GM19025 (cell line): ENCODE measurements around the gene VIPR2.

Experiments
- ATAC-seq: cut with Tn5 transposase; IDR thresholded peaks from one replicate; pipeline ENCODE4 v1.9.1; 2021; ENCODE audit warnings: mild to moderate bottlenecking, low read depth, moderate library complexity; ENCODE audit not compliant: unreplicated experiment

The VIPR2 gene

DNA sequence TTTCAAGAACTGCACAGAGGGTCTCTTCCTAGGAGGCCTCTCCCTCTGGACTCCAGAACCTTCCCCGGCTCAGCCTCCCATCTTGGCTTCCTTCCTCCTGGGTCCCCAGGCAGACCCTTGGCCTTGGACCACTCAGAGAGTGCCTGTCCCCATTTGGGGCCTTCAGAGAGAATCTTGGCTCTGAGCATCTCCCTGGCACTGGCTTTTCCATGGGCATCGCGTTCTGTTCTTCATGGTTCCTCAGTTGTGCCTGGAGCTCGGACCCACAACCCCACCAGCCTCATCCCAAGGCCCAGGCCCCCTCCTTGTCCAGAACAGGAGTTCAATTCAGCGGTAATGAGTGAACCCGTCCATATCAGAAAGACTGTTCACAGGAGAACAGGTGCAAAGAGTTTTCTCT is 73.4 kb downstream of the VIPR2 start:
- ATAC-seq, result no peak

DNA sequence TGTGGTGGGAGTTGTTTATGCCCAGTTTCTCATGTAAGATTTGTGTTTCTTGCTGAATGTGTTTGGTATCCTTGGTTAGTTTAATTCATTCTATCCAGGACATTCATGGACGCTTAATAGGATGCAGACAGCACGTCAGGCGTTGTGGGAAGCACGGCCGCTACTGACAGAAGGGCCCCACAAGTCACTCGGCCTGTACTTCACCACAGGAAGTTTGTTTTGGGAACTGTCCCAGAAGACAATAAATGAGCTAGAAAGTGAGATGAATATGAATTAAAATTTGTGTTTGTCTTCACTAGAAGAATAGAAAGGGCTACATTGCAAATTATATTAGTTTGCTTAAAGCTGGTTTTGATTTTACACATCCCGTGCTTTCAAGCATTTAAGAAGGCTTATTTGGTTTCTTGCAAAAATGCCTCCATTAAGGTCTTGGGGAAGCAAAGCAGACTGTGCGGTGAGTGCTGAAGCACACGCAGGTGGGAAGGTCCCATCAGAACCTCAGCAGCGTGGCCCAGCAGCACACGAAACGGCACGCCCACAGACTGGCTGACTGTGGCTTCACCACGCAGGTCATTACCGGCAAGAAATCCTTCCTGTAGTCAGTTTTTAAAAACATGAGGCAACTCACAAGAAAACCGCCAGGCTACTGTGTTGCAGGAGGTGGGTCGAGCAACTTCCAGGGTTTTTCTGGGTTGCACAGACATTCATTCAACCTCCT is 74.1 kb downstream of the VIPR2 start:
- ATAC-seq, result no peak

DNA sequence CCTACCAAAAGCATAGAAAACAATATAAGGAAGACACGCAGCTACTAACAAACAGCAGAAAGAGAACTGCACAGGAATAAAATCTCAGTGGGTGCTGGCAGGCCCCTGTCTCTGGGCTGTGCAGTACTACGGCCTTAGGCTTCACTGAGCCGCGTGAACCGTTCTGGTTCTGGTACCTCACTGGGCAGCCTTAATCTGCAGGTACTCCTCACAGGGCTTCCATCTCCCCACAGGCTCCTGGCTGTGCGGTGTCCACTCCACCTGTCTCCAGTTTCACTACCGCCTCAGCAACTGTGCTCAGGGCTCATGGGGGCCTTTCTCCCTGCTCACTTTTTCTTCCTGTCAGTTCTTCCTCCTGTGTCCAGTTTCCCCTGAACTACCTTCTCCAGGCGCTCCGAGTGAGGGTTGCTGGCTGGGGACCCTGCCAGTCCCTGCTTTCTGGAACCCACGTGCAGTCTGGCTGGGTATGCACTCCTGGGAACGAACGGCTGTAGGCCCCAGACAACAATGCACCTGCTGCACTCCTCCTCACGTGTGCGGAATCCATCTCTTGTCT is 75.7 kb downstream of the VIPR2 start:
- no peak for ATAC-seq

DNA sequence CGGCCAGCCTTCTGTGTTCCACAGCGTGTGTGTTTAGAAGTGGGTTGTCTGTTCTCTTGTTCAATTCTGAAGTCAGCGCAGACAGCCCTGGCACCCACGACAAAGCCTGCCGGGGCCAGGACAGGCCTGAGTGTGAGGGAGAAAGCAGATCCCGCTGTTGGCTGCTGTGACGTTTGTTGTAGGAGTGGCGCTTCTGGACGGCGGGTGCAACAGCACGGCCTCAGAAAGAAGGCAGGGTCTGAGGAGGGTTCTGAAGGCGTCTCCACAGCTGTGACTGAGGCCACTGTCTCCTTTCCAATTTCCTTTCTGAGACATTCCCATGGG is 76.2 kb downstream of the VIPR2 start:
- no peak for ATAC-seq

DNA sequence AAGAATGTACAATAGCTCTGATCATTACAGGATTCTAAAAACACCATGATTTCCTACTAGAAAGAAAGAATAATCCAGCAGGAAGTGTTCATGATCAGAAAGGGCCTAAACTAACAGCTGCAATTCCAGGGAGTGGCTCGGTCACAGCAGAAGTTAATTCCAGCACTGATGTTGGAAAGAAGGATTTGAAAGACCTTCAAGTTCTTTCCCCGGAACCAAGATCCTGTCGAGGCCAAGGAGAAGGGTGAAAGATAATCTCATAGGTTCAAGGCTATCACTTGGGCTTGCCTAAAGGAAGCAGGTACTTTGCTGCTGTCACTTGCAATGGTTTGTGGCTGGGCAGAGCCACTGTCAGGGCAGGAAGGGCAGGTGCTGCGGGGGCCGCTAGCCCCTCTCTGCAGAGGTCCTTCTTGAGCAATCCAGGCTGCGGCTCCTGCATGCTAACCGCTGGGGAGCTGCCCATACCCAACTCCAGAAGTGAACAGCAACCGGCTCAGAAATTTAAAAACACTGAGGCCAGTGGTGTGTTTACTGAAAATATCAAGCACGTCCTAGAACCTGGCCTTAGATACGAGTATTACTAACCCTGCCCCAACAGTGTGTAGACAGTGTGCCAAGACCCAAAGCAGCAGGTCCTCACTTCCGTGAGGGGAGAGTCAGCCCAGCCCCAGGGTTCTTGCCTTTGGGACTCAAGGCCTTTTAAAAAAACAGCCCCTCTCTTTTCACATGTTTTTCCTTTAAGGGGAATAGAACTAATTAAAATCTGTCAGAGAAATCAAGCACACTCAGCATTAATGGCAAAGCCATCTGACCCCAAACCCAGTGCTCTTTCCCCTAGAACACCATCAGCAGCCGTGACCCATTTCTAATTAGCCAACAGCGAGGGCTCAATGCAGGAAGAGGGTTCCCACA is 76.8 kb downstream of the VIPR2 start:
- ATAC-seq, result no peak

DNA sequence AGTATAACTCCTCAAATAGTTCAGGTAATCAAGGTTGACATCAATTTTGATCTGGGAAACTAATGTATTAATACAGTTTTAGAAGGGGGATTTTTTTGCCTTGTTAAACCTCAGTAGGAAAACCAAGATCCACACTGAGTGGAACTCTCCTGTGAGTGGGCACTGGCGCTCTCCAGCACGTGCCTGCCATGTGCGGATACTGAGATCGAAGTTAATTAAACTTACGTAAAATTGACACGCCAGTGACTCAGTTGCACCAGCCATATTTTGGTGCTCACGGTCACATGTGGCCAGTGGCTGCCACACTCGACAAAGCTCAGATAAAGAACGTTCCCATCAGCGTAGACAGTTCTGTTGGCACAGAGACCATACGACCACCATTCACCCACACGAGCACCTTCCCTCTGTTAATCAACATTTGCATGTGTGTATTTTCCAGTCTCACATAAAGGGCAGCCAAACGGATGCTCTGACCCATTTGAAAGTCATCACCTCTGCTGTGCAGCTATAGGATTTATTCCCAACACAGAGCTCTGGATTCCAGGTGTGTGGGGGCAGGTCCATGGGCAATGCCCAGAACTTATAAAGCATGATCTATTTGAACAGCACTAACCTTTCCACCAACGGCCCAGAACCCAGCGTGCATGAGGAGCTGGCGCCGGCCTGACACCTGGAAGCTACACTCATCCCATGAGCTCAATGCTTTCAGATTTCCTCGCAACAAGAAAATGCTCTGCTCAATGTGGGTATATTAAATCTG is 77.7 kb downstream of the VIPR2 start:
- ATAC-seq, result no peak

DNA sequence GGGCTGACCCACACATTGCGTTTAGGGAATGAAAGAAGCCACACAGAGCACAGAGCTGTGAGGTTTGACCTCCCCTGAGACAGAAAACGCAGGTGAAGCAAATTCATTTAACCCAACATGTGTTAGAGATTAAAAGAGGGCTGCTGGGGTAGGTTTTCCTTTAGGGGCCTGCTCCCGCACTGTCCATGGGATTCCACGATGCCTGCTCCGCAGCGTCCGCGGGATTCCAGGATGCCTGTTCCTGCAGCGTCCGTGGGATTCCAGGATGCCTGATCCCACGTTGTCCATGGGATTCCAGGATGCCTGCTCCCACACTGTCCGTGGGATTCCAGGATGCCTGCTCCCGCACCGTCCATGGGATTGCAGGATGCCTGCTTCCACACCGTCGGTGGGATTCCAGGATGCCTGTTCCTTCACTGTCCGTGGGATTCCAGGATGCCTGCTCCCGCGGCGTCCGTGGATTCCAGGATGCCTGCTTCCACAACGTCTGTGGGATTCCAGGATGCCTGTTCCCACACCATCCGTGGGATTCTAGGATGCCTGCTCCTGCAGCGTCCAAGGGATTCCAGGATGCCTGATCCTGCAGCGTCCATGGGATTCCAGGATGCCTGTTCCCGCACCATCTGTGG is 78.7 kb downstream of the VIPR2 start:
- ATAC-seq, result no peak

DNA sequence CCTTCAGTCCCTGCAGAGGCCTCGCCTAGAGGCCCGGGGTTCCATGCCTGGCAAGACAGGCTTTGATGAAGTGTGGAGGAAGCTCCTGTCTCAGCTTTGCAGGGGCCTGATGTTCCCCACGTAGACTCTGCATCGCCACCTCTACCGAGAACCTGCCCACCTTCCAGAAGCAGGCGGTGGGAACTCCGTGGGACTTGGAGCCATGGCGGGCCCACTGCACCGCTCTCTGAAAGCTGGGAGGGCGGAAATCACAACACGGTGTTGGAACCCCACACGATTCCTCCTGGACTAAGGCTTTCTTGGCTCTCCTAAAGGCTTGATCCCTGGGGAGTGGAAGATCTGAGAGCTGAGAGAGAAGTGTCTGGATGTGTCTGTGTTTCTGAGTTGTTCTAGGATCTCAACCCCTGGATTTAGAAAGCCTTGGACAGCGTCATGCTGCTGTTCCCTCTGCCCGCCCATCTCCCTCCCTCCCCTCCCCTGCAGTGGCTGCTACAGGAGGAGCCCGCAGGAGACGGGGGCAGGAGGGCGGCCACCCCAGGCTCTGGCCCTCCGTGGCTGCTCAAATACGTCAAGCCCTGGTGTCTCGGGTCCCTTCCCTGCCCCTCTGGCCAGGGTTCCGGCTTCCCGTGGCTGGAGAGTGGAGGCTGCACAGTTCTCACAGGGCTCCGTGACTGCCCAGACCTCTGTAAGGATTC is 79.7 kb downstream of the VIPR2 start:
- ATAC-seq, result no peak

DNA sequence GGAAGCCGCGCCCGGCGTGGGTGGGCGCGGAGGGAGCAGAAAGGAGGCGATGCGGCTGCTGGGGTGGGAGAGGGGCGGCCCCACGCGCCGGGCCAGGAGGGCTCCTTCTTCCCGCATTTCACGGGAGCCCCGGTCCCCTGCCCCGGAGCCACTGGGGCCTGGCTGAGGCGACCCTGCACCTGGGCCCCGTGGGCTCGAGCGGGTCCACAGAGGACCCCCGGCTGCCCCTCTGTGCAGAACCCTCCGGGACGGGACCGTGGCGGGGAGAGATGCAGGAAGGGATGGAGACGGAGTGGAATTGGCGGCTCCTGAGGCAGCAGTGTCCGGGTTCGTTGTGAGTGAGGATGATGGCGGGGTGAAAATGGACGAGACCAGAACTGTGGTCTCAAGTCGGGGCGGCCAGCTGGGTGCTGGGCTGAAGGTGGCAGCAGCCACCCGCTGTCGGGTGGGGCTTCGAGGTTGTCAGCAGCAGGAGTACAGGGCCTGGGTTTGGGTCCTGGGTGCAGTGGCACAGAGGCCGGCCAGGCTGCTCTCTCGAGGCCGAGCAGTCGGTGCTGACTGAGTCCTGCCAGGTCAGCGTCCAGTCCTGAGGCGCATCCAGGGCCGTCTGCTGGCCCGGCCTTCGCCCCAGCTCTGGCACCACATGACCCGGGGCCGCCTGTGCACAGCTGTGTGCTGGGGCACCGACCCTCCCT is 80.4 kb downstream of the VIPR2 start:
- ATAC-seq, result no peak

DNA sequence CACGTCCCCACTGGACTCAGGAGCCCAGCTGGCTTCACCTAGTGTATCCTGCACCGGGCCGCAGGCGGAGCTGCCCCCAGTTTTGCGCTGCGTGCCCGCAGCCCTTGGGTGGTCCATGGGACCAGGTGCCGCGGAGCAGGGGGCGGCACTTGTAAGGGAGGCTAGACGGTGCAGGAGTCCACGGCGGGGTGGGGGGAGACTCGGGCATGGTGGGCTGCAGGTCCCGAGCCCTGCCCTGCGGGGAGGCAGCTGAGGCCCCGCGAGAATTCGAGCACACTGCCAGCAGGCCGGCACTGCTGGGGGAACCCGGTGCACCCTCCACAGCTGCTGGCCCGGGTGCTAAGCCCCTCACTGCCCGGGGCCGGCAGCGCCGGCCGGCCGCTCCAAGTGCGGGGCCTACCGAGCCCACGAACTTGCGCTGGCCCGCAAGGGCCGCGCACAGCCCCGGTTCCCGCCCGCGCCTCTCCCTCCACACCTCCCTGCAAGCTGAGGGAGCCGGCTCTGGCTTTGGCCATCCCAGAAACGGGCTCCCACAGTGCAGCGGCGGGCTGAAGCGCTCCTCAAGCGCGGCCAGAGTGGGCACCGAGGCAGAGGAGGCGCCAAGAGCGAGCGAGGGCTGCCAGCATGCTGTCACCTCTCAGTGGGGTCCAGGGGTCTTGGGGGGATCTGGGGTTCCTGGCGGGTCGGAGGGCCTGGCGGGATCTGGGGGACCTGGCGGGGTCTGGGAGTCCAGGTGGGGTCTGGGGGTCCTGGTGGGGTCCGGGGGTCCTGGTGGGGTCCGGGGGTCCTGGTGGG is 81.4 kb downstream of the VIPR2 start:
- ATAC-seq, result no peak

DNA sequence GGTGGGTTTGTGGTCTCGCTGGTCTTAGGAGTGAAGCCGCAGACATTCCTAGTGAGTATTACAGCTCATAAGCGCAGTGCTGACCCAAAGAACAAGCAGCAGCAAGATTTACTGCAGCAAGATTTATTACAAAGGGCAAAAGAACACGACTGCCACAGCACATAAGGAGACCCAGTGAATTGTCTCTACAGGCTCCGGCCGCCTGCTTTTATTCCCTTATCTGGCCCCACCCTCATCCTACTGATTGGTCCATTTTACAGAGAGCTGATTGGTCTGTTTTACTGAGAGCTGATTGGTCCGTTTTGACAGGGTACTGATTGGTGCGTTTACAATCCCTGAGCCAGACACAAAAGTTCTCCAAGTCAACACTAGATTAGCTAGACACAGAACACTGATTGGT is 82.1 kb downstream of the VIPR2 start:
- ATAC-seq, result no peak

DNA sequence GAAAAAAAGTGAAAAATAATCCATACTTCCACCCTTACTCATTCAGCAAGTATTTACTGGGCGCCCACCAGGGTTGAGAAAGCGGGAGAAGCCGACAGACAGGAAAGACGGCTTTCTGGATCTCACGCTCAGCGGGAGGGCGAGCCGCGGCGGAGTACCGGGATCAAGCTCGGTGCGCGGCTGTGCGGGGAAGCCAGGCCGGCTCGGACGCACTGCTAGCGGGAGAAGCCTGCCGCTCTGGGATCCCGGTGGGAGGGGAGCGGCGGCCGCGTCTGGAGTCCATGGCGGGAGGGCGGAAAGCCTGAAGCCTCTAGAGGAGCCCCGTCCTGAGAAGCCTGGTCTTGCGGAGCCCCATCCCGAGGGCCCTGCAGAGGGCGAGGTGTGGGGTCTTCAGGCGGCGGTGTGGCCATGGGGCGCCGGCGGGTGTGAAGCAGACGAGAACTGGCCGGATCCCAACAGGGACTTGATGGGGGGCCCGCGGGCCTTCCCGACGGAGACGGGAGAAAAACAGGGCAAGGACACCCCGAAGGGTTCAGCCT is 82.9 kb downstream of the VIPR2 start:
- ATAC-seq, result no peak

DNA sequence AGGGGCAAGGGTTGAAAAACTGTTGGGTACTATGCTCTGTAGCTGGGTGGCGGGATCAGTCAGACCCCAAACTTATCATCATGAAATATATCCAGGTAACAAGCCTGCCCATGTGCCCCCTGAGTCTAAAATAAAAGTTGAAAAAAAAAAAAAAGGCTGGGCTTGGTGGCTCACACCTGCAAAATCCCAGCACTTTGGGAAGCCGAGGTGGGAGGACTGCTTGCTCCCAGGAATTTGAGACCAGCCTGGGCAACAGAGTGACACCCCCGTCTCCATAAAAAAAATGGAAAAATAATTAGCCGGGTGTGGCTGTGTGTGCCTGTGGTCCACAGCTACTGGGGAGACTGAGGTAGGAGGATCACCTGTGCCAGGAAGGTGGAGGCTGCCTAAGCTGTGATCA is 83.5 kb downstream of the VIPR2 start:
- ATAC-seq, result no peak

DNA sequence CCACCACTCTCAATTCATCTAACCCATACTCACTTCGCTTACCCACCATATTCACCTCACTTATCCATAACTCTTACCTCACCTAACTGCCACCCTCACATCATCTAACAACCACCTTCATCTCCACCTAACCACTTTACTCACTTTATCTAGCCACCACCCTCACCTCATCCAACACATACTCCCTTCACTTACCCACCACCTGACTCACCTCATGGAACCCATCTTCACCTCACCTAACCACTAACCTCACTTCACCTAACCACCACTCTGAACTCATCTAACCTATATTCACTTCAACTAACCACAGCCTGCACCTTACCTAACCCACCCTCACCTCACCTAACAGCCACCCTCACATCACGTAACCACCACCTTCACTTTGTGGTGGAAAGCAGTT is 84.2 kb downstream of the VIPR2 start:
- ATAC-seq, result no peak

DNA sequence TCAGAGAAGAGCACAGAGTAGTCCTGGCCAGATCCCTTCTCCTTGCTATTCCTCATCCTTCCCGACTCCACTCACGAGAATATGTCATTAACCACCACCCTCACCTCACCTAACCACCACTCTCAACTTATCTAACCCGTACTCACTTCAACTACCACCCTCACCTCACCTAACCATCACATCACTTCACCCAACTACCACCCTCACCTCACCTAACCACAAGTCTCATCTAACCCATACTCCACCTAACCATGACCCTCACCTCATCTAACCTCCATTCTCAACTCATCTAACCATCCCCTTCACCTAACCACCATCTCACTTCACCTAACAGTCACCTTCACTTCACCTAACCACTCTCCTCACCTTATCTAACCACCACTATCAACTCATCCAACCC is 85.0 kb downstream of the VIPR2 start:
- no peak for ATAC-seq

DNA sequence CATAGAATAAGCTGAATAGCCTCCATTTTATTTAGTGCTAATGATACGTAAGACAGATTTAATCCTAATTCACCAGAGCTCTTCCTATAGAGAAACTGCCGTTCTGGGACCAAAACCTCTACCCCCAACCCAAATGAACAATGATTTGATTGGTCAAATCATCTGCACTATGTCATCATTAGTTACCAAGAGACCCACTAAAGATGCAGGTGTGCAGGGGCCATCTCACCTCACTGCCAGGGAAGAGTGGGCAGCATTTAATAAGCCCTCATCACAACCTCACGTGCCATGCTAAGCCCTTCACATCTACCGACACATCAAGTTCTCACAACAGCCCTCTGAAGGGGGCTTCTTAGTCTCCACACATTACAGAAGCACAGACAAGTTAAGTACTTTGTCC is 87.0 kb downstream of the VIPR2 start:
- ATAC-seq, result no peak

DNA sequence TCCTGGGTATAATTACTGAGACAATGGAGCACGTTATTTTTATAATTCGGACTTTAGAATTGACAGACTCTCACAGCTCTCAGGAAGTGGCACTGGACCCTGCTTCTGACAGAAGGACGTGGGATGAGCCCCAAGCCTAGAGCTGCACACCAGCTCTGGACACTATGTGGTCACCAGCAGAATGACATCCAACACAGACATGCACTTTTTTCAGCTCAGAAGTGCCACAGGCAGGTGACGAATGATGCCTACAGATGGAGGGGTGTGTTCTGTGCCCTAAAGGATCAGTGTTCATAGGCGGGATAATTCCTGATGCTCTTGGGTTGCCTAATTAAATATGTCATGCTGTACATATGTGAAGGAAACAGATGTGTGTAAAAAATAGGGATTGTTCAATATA is 87.9 kb downstream of the VIPR2 start:
- no peak for ATAC-seq

DNA sequence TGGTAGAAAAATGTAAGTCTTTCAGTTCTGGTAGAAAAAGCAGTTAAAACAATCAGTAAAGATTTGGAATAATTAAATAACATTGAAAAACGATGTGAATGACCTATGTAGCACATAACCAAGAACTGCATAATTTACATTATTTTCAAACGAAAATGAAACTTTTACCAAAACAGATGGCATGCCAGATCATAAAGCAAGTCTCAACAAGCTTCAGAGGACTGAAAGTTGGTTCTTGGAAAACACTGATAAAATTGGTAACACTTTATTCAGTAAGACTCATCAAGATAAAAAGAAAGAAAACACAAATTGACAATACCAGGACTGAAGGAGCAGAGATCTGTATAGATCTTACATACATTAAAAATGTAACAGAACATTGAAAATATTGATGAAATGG is 92.8 kb downstream of the VIPR2 start:
- ATAC-seq, result no peak
